Testis (tissue), 2 donors: ENCODE data around the gene GMDS.

Experiments
- POLR2A ChIP-seq: fragments of 450-650 bp; IDR thresholded peaks from one replicate; pipeline ENCODE4 v1.6.1; 2017; ENCODE audit warnings: antibody characterized with exemption, mild to moderate bottlenecking, moderate library complexity
- TF ChIP-seq, protein P1 (sequence below), 3 experiments: fragments of 450-650 bp in 2 of 3; fragments of 200-600 bp in 1 of 3; sonication (generic) in 1 of 3; IDR thresholded peaks; one replicate each; pipeline ENCODE4 v1.5.1; 2016 to 2019; ENCODE audit warnings: antibody characterized with exemption in 3 of 3, mild to moderate bottlenecking in 2 of 3, moderate library complexity in 1 of 3

DNA sequence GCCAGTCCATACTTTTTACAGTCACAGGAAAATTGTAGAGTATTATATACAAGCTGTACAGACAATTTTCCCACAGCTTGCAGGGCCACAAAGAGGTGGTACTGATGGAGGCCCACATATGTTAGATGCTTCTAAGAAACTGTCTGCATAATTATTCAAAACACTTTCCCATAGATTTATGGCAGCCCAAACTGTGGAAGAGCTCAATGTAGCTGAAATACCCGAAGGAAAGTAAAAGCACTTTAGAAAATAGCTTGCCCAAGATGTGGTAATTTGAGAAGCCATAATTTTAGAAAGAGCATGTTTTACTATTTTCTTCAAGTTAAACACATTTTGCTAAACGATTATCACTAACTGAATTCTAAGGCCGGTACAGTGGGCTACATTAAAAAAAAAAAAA is 36.9 kb downstream of the GMDS start:
- TF ChIP-seq, protein P1, sequence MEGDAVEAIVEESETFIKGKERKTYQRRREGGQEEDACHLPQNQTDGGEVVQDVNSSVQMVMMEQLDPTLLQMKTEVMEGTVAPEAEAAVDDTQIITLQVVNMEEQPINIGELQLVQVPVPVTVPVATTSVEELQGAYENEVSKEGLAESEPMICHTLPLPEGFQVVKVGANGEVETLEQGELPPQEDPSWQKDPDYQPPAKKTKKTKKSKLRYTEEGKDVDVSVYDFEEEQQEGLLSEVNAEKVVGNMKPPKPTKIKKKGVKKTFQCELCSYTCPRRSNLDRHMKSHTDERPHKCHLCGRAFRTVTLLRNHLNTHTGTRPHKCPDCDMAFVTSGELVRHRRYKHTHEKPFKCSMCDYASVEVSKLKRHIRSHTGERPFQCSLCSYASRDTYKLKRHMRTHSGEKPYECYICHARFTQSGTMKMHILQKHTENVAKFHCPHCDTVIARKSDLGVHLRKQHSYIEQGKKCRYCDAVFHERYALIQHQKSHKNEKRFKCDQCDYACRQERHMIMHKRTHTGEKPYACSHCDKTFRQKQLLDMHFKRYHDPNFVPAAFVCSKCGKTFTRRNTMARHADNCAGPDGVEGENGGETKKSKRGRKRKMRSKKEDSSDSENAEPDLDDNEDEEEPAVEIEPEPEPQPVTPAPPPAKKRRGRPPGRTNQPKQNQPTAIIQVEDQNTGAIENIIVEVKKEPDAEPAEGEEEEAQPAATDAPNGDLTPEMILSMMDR (IDR thresholded peaks at IDR 0.05), result no peak
- no peak for TF ChIP-seq POLR2A
